ENCODE data around the gene PIGT.

PIGT gene

GRCh38 chr20:45407783-45408645 lies 7.9 kb upstream of the PIGT start, which contains the start of gene DBNDD2:
TSS of gene DBNDD2 (plus strand) at chr20:45408289. CDS start at chr20:45408468, 179 bp downstream.
- H3K79me2 ChIP-seq (ENCODE audit: insufficient read depth, low read length), result peaks cover 22% of the 10 kb centered on the region
- DNase-seq (no peak), ATAC-seq (ENCODE audit: insufficient read depth, low read depth) (no peak)
- peak within 1 kb of the TSS; percentile 89 for H3K27ac ChIP-seq (ENCODE audit: low read length)
- H3K36me3 ChIP-seq (ENCODE audit: insufficient read depth, low read length), result peaks cover 36% of the 10 kb centered on the region
- TF ChIP-seq CTCF (IDR thresholded peaks at IDR 0.05; ENCODE audit: borderline replicate concordance, extremely low read depth, low read length, poor library complexity, severe bottlenecking) (no peak), EZH2 (IDR thresholded peaks at IDR 0.05; ENCODE audit: borderline replicate concordance, low read depth, low read length, severe bottlenecking) (no peak)
- H3K4me1 ChIP-seq (ENCODE audit: insufficient read depth, low read length), result peaks cover 32% of the 10 kb centered on the region
- H3K9me3 ChIP-seq (ENCODE audit: insufficient read depth, low read length, severe bottlenecking), result no peaks in the 10 kb centered on the region
- H3K4me2 ChIP-seq (ENCODE audit: insufficient read depth, low read length), result peak within 1 kb of the TSS; percentile 100
- peak within 1 kb of the TSS; percentile 79 to 98; a peak in 3 of 4 replicates for H3K4me3 ChIP-seq (ENCODE audit: low read depth in 1 of 2, low read length in 2 of 2)
- H2AFZ ChIP-seq (ENCODE audit: low read depth, low read length), result peak within 1 kb of the TSS; percentile 100; the same call in 1 of the 2 replicates
- peak within 1 kb of the TSS; percentile 96 for H3K9ac ChIP-seq (ENCODE audit: low read depth, low read length)
- H4K20me1 ChIP-seq (ENCODE audit: insufficient read depth, low read length), result no peaks in the 10 kb centered on the region
- H3K27me3 ChIP-seq (ENCODE audit: insufficient read depth, low read length, poor library complexity), result no peaks in the 10 kb centered on the region

GRCh38 chr20:45408646-45409213 lies 7.2 kb upstream of the PIGT start:
- peaks cover 36% of the 10 kb centered on the region for H3K36me3 ChIP-seq (ENCODE audit: insufficient read depth, low read length)
- DNase-seq, result no peak
- peak overlapping the region in 1 of 2 experiments; percentile 21; a peak in 1 of 4 replicates for H3K4me3 ChIP-seq (ENCODE audit: low read depth in 1 of 2, low read length in 2 of 2)
- no peak overlapping the region for H3K9ac ChIP-seq (ENCODE audit: low read depth, low read length)
- H4K20me1 ChIP-seq (ENCODE audit: insufficient read depth, low read length), result no peaks in the 10 kb centered on the region
- H3K4me2 ChIP-seq (ENCODE audit: insufficient read depth, low read length), result peak overlapping the region; percentile 100; the same call in 1 of the 2 replicates
- no peak for ATAC-seq (ENCODE audit: insufficient read depth, low read depth)
- peaks cover 22% of the 10 kb centered on the region for H3K79me2 ChIP-seq (ENCODE audit: insufficient read depth, low read length)
- H2AFZ ChIP-seq (ENCODE audit: low read depth, low read length), result no peak overlapping the region
- peaks cover 32% of the 10 kb centered on the region for H3K4me1 ChIP-seq (ENCODE audit: insufficient read depth, low read length)
- no peaks in the 10 kb centered on the region for H3K9me3 ChIP-seq (ENCODE audit: insufficient read depth, low read length, severe bottlenecking)
- no peak overlapping the region for H3K27ac ChIP-seq (ENCODE audit: low read length)
- TF ChIP-seq CTCF (IDR thresholded peaks at IDR 0.05; ENCODE audit: borderline replicate concordance, extremely low read depth, low read length, poor library complexity, severe bottlenecking) (no peak), EZH2 (IDR thresholded peaks at IDR 0.05; ENCODE audit: borderline replicate concordance, low read depth, low read length, severe bottlenecking) (no peak)
- H3K27me3 ChIP-seq (ENCODE audit: insufficient read depth, low read length, poor library complexity), result no peaks in the 10 kb centered on the region

- Histone ChIP-seq H3K4me3 (ENCODE audit: low read depth in 1 of 2, low read length in 2 of 2) (no peak overlapping the region), H3K9me3 (ENCODE audit: insufficient read depth, low read length, severe bottlenecking) (no peaks in the 10 kb centered on the region), H3K9ac (ENCODE audit: low read depth, low read length) (no peak overlapping the region), H3K27ac (ENCODE audit: low read length) (no peak overlapping the region), H3K27me3 (ENCODE audit: insufficient read depth, low read length, poor library complexity) (no peaks in the 10 kb centered on the region), H3K79me2 (ENCODE audit: insufficient read depth, low read length) (peaks cover 22% of the 10 kb centered on the region), H4K20me1 (ENCODE audit: insufficient read depth, low read length) (no peaks in the 10 kb centered on the region), H3K4me1 (ENCODE audit: insufficient read depth, low read length) (peaks cover 34% of the 10 kb centered on the region), H2AFZ (ENCODE audit: low read depth, low read length) (no peak overlapping the region), H3K4me2 (ENCODE audit: insufficient read depth, low read length) (no peak overlapping the region), H3K36me3 (ENCODE audit: insufficient read depth, low read length) (peaks cover 36% of the 10 kb centered on the region)
- DNase-seq (no peak), ATAC-seq (ENCODE audit: insufficient read depth, low read depth) (no peak)
- TF ChIP-seq CTCF (IDR thresholded peaks at IDR 0.05; ENCODE audit: borderline replicate concordance, extremely low read depth, low read length, poor library complexity, severe bottlenecking) (no peak), EZH2 (IDR thresholded peaks at IDR 0.05; ENCODE audit: borderline replicate concordance, low read depth, low read length, severe bottlenecking) (no peak)
Measured at GRCh38 chr20:45409521-45410272, 6.2 kb upstream of the PIGT start.

Measured in DND-41 (cell line).